ENCODE measurements around the gene APOL4. TPM values are rescaled to one million over a fixed set of nuclear protein-coding genes. Genes with fewer than 3 reads are reported as not detected.

The APOL4 gene
- total RNA-seq, 2 experiments from 2014 or later, result not detected

- DNase-seq (ENCODE audit: low spot score), result no peak
- Histone ChIP-seq H3K27ac (ENCODE audit: low read depth, low read length, poor library complexity, severe bottlenecking) (no peak overlapping the region), H3K9me3 (ENCODE audit: low read length) (no peaks in the 10 kb centered on the region), H2AFZ (ENCODE audit: low read length) (no peak overlapping the region), H3K4me3 (ENCODE audit: low read depth, low read length, poor library complexity, severe bottlenecking) (no peak overlapping the region), H3K4me1 (ENCODE audit: insufficient read depth, low read length, poor library complexity, severe bottlenecking) (no peaks in the 10 kb centered on the region), H3K36me3 (ENCODE audit: insufficient read depth, low read length) (no peaks in the 10 kb centered on the region), H3K79me2 (ENCODE audit: insufficient read depth, low read depth, low read length) (no peaks in the 10 kb centered on the region), H3K4me2 (ENCODE audit: low read length) (no peak overlapping the region), H4K20me1 (ENCODE audit: insufficient read depth, low read length) (no peaks in the 10 kb centered on the region), H3K9me2 (ENCODE audit: insufficient read depth, low read length) (no peaks in the 10 kb centered on the region)
- intact Hi-C loops (cut with micrococcal nuclease; ENCODE audit: unreplicated experiment), result no loop called here
- ChIA-PET POLR2A (interaction anchor here (0.8 kb wide), 1 partner anchor 22 kb away, joined by 4 read pairs; no protein-coding TSS in a partner anchor), CTCF (ENCODE audit: unreplicated experiment) (no interaction called here)
- BruUV-seq (replicated peaks), result no TSS peak
- TF ChIP-seq EZH2phosphoT487 (IDR thresholded peaks at IDR 0.05; ENCODE audit: borderline replicate concordance, low read depth, low read length), result no peak
- TF ChIP-seq, protein P1, sequence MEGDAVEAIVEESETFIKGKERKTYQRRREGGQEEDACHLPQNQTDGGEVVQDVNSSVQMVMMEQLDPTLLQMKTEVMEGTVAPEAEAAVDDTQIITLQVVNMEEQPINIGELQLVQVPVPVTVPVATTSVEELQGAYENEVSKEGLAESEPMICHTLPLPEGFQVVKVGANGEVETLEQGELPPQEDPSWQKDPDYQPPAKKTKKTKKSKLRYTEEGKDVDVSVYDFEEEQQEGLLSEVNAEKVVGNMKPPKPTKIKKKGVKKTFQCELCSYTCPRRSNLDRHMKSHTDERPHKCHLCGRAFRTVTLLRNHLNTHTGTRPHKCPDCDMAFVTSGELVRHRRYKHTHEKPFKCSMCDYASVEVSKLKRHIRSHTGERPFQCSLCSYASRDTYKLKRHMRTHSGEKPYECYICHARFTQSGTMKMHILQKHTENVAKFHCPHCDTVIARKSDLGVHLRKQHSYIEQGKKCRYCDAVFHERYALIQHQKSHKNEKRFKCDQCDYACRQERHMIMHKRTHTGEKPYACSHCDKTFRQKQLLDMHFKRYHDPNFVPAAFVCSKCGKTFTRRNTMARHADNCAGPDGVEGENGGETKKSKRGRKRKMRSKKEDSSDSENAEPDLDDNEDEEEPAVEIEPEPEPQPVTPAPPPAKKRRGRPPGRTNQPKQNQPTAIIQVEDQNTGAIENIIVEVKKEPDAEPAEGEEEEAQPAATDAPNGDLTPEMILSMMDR (conservative IDR thresholded peaks at IDR 0.05; ENCODE audit: low read length), result no peak; the same call in 1 of the 2 replicates
These were observed 15.6 kb downstream of the APOL4 start for GRCh38 chr22:36185828-36186624.

DNA sequence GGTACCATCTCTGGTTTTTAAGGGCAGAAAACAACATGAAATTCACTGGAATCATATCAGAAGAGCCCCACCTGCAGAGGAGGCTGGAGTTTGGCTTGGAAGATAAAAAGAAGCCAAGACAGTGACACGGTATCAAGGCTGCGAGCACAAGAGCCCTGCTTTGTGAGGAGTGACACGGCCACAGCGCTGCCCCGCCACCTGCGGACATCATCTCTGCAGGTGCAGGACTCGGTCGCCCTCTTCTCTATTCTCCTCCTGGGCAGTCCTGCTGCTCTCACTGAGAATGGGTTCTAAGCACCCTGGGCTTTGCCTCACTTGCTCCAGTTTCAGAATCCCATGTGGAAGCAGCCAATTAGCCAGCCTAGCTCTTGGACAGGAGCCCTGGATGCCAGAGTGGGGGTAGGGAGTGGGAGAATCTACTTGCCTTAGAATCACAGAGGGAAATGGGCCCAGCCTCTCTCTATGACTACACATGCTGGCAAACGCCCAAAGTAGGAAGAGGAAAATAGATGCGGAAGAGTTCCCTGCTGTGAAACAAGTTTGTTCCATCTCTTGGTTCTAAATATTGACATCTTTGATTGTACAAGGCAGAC lies 17.1 kb downstream of the APOL4 start:
- CTCF ChIA-PET (ENCODE audit: unreplicated experiment), result no interaction called here

More for the DNA sequence above, 17.1 kb downstream of the APOL4 start:
- TF ChIP-seq, protein P1 (conservative IDR thresholded peaks at IDR 0.05; ENCODE audit: low read length), result no peak
- H3K79me2 ChIP-seq (ENCODE audit: insufficient read depth, low read depth, low read length), result no peaks in the 10 kb centered on the region
- DNase-seq (ENCODE audit: low spot score), result no peak
- H3K36me3 ChIP-seq (ENCODE audit: insufficient read depth, low read length), result no peaks in the 10 kb centered on the region
- H3K4me1 ChIP-seq (ENCODE audit: insufficient read depth, low read length, poor library complexity, severe bottlenecking), result no peaks in the 10 kb centered on the region
- H3K9me3 ChIP-seq (ENCODE audit: low read length), result no peaks in the 10 kb centered on the region
- intact Hi-C loops (cut with micrococcal nuclease; ENCODE audit: unreplicated experiment), result loop anchor here (5.0 kb wide), 1 partner anchor 38 kb away; no protein-coding TSS in a partner anchor
- BruUV-seq (replicated peaks), result no TSS peak
- H4K20me1 ChIP-seq (ENCODE audit: insufficient read depth, low read length), result no peaks in the 10 kb centered on the region
- POLR2A ChIA-PET, result no interaction called here
- no peak overlapping the region for H3K4me3 ChIP-seq (ENCODE audit: low read depth, low read length, poor library complexity, severe bottlenecking)
- no peaks in the 10 kb centered on the region for H3K9me2 ChIP-seq (ENCODE audit: insufficient read depth, low read length)
- no peak overlapping the region for H3K27ac ChIP-seq (ENCODE audit: low read depth, low read length, poor library complexity, severe bottlenecking)
- H2AFZ ChIP-seq (ENCODE audit: low read length), result no peak overlapping the region
- no peak overlapping the region for H3K4me2 ChIP-seq (ENCODE audit: low read length)

All from OCI-LY7 (cell line).